GM20000 (cell line): ENCODE measurements around the gene KLK10.
A peak's percentile ranks its signal among the peaks of the same experiment; 100 is the strongest.

Experiments used
- DNase-seq: peaks from one replicate; pipeline ENCODE4 v3.0.0; 2012; ENCODE audit warnings: low spot score
- TF ChIP-seq, protein P1 (sequence below): IDR thresholded peaks from 2 replicates; pipeline ENCODE4 v1.5.1; 2012; ENCODE audit warnings: mild to moderate bottlenecking, control low read depth; ENCODE audit errors: extremely low read depth, missing control alignments

The KLK10 gene

DNA sequence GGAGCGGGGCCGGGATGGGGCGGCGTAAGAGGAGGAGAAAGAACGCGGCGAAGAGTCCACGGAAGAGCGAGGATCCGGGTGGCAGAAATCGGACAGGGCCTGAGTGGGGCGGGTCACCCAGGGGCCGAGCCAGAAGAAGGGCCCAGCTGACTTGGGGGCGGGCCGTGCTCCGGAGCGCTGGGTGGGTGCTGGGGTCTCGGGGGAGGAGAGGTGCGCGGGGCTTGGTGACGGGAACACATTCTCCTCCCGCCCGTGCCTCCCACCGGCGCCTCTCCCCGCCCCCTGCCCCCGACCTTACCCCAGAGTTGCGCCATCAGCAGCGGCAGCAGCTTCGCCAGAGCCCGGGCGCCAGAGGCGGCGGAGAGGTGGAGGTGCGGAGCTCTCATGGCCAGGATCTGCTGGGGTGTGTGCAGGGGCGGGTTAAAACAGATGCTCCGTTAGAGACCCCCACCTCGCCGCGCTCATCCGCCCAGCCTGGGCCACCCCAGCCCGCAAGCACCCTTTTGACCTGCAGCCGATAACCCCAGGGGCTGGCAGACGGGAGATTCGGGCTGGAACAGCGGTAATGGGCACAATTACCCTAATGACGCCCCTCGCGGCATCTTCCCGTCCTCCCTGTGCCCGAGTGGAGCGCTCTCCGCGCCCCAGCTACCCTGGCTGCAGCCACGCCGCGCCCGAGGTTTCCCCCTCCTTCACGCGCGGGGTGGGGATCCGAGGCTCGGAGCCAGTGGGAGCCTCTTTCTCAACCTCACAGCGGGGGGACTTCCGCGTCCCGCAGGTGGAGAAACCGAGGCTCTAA lies 565 bp downstream of the KLK10 start:
- no peak for DNase-seq
- TF ChIP-seq, protein P1, sequence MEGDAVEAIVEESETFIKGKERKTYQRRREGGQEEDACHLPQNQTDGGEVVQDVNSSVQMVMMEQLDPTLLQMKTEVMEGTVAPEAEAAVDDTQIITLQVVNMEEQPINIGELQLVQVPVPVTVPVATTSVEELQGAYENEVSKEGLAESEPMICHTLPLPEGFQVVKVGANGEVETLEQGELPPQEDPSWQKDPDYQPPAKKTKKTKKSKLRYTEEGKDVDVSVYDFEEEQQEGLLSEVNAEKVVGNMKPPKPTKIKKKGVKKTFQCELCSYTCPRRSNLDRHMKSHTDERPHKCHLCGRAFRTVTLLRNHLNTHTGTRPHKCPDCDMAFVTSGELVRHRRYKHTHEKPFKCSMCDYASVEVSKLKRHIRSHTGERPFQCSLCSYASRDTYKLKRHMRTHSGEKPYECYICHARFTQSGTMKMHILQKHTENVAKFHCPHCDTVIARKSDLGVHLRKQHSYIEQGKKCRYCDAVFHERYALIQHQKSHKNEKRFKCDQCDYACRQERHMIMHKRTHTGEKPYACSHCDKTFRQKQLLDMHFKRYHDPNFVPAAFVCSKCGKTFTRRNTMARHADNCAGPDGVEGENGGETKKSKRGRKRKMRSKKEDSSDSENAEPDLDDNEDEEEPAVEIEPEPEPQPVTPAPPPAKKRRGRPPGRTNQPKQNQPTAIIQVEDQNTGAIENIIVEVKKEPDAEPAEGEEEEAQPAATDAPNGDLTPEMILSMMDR, result no peak

DNA sequence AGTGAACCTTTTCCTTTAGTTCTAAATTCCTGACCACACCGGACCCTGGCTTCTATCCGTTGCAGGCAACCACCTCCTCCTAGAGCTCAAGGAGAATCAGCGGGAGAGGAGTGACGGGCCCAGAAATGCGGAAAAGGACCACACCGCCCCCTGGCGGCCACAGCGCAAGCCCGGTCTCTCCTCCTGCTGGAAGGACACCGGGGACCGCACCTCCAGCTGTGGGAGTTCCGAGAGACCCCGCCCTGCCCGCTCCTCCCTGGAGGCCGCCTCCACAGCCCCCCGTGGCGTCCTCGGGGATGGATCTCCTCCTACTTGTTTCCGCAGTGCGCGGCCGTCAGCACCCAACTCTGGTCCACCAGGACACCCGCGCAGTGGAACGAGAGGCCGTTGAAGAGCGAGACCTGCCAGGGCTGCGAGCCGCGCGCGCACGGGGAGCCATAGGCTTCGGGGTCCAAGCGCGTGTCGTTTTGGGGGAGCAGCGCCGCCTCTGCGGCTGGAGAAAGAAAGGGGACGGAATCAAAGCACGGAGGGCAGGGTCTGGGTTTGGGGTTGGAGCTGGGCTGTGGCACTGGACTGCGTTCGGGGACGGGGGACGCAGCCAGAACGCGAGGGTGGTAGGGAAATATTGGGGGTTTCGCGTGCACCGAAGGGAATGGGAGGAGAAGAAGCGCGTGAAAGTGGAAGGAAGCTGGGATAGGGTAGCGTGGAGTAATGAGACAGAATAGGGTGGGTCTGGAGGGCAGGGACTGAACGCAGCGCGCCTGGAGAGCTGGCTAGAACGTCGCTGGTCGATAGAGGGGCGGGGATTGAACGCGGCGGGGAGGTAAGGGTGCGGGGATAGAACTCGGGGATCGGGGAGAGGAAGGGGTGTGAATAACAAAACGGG lies 2.5 kb downstream of the KLK10 start:
- TF ChIP-seq, protein P1, result peak; percentile 74
- peak; percentile 83 for DNase-seq

DNA sequence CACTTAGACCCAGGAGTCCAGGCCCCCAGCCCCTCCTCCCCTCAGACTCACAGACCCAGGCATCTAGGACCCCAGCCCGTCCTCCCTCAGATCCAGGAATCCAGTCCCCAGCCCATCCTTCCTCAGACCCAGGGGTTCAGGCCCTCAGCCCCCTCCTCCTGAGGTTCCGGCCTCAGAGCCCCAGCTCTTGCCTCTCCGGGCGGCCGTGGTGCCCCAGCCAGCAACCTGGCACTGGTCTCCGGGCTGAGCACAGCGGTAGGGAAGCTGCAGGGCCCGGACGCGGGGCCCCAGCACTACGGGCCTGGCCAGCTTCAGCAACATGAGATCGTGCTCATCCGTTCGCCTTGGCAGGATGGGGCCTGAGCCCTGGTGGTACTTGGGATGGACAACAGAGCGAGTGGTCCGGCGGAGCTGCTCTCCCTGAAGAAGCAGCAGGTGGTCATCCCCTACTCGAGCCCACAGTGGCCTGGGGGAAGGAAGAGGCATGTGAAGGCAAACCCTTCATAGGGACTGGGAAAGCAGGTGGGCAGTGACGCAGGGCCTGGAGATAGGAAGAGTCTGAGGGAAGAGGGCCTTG lies 3.7 kb downstream of the KLK10 start:
- DNase-seq, result no peak
- TF ChIP-seq, protein P1, result no peak

DNA sequence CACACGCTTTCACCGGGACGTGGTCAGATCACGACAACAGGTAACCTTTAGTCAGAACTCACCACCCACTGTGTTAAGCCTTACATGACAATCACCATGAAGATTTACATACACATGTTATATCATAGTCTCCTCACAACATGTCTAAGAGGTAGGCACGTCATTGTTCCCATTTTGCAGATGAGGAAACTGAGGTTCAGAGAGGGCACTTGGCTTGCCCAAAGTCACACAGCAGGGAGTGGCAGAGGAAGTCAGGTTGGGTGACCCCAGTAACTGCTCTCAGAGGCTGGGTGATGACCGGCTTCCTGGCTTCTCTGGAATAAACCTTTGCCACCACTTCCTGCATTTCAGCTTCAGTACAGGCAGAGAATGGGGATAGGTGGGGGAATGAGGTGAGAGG lies 5.3 kb downstream of the KLK10 start:
- no peak for DNase-seq
- TF ChIP-seq, protein P1, result no peak

DNA sequence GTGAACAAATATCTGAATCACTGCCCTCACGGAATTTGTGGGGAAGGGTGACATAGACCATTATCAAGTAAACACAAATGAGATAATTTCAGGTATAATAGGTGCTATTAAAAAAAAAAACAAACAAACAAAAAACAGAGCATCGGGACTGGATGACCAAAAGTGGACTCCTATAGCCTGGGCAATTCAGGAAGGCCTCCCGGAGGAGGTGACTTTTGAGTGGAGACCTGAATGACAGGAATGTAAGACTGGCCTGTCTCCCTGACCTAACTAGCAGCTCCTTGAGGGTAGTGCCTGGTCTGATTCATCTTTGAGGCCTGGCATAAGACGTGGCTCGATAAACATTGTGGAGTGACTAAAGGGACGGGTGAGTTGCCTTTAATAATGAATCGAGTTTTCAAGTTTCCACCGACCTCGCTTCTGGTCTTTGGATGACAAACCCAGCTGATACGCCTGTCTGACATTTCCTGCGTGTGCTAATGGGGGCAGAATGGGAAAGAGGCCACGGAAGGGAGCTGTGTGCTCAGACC lies 6.8 kb downstream of the KLK10 start:
- TF ChIP-seq, protein P1, result no peak
- no peak for DNase-seq

DNA sequence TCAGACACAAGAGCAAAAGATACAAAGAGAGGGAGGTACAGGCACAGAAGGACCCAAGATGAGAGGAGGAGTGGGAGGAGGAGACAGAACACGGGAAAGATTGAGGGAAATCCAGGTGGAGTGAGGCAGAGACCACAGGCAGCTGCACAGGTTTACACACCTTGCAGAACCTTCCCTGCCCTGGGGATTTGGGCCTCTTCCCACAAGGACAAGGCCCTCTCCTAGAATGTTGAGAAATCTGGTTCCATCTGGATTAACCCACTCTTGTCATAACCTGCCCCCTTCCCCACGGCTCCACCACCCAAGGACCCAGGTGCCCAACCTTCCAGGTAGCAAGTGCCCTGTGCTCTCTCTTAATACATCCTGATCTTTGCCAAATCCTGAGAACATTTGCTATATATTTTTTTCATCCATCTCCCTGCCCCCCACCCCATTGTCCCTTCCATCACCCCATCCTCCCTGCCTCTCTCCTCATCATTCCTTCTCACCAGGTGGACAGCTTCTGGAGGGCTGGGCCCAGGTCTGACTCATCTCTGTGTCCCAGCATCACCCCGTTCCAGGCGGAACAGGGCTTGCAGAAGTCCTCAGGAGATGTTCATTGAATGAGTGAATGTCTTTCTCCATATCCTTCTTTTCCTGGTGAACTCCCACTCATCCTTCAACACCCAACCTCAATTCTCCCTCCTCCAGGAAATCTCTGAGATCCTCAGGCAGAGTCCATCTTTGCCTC lies 9.3 kb downstream of the KLK10 start:
- no peak for DNase-seq
- TF ChIP-seq, protein P1, result no peak
